Measurements from ENCODE around the gene UBL4A.
A peak's percentile ranks its signal among the peaks of the same experiment; 100 is the strongest.

The UBL4A gene

DNA sequence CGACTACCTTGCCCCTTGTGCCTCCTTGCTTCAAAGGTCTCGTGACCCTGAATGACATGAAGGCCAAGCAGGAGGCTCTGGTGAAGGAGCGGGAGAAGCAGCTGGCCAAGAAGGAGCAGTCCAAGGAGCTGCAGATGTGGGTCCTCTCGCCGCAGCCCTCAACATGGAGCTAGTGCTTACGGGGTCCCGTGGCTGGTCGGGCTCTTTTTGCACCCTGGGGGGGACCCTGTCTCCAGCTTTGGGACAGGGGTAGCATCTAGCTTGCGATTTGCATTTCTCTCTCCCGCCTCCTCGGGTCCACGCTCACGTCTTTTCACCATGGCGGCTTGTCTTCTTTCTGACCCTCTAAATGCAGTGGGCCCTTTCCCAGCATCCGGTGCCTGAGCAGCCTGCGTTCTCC is 40.6 kb downstream of the UBL4A start:
- H3K36me3 ChIP-seq (ENCODE audit: control insufficient read depth, insufficient read depth, low read length): peaks cover 22% of the 10 kb centered on the region
- peaks cover 9% of the 10 kb centered on the region for H3K4me1 ChIP-seq (ENCODE audit: control insufficient read depth, insufficient read depth, low read length)
- H3K27me3 ChIP-seq (ENCODE audit: control insufficient read depth, insufficient read depth, low read length): no peaks in the 10 kb centered on the region
- no peak overlapping the region for H3K27ac ChIP-seq (ENCODE audit: low read depth, low read length)
- H3K9ac ChIP-seq (ENCODE audit: low read length): no peak overlapping the region
- no peak overlapping the region for H3K4me3 ChIP-seq (ENCODE audit: low read length)

DNA sequence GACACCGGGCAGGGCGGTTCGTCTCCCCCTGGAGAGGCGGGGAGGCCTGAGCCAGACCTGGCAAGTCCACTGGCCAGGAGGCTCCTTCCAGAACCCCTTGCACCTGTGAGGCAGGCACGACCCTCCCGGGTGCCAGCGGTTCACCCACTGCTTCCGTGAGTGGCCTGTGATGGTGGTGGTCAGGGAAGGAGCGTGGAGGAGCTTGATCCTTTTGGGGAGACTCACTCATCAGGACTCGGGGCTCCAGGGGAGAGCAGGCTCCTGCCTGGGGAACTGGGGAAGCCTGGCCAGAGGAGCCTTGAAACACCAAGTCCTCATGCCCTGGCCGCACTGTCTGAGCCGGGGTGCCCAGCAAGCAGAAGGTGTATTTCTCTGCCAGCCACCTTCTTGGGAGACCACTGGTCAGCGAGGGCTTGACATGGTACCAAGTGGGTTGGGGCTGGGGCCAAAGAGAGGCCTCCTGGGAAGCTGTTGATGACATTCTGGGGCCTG is 41.6 kb downstream of the UBL4A start:
- H3K4me1 ChIP-seq (ENCODE audit: control insufficient read depth, insufficient read depth, low read length): peaks cover 9% of the 10 kb centered on the region
- no peaks in the 10 kb centered on the region for H3K27me3 ChIP-seq (ENCODE audit: control insufficient read depth, insufficient read depth, low read length)
- peak overlapping the region; percentile 65 for H3K4me3 ChIP-seq (ENCODE audit: low read length)
- H3K27ac ChIP-seq (ENCODE audit: low read depth, low read length): no peak overlapping the region
- peaks cover 22% of the 10 kb centered on the region for H3K36me3 ChIP-seq (ENCODE audit: control insufficient read depth, insufficient read depth, low read length)
- H3K9ac ChIP-seq (ENCODE audit: low read length): peak overlapping the region; percentile 35

DNA sequence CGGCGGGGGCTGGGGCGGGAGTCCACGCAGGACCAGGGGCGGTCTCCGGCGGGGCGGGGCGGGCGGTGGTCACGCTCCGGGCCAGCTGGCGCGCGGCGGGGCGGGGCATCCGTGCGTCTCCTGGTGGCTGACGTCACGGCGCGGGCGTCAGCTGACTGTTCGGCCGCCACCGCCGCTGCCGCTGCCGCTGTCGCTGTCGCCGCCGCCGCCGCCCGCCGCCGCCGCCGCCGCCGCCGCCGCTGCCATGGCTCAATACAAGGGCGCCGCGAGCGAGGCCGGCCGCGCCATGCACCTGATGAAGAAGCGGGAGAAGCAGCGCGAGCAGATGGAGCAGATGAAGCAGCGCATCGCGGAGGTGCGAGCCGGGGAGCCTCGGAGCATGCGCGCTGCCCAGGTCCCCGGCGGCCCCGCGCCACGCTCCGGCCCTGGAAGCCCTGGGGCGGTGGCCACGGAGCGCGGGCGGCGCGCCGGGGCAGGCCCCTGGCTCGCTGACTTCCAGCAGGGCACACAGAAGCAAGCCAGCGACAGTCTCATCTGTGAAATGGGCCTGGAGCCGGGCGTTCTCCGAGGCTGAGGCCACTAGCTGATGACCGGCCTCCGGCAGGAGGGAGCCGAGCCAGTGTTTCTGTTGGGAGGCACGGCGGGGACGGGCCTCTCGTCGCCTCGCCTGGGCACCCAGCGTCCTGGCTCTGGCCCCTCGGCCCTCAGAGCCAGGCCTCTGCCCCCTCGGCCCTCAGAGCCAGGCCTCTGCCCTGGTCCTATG is 42.2 kb downstream of the UBL4A start, which contains the start of gene FAM50A:
FAM50A (plus strand) TSS at position 150 of the 763 bp plus-strand sequence; CDS start at position 245, 95 bp downstream.
- peaks cover 19% of the 10 kb centered on the region for H3K36me3 ChIP-seq (ENCODE audit: control insufficient read depth, insufficient read depth, low read length)
- H3K4me3 ChIP-seq (ENCODE audit: low read length): peak within 1 kb of the TSS; percentile 65
- H3K27me3 ChIP-seq (ENCODE audit: control insufficient read depth, insufficient read depth, low read length): no peaks in the 10 kb centered on the region
- peak within 1 kb of the TSS; percentile 35 for H3K9ac ChIP-seq (ENCODE audit: low read length)
- peak within 1 kb of the TSS; percentile 59 for H3K27ac ChIP-seq (ENCODE audit: low read depth, low read length)
- H3K4me1 ChIP-seq (ENCODE audit: control insufficient read depth, insufficient read depth, low read length): peaks cover 9% of the 10 kb centered on the region

DNA sequence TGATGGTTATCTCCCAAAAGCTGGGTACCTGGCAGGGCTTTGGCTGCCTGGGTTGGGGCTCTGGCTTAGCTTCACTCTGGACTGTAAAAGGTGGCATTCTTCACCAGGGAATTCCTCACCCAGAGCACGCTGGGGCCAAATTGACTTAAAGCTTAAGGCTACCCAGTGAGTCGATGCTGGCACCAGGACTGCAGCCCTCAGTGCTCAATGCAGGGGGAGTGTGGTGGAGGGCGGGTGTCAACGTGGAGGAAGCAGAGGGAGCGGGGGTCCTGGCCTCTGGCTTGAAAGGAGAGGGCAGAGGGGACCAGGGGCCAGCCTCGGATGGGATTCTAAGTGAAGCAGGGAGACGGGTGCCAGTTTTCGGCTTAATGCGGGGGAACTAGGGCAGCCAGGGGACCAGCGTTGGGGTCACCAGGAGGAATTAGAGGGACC is 42.9 kb downstream of the UBL4A start:
- Histone ChIP-seq H3K9ac (ENCODE audit: low read length) (no peak overlapping the region), H3K4me1 (ENCODE audit: control insufficient read depth, insufficient read depth, low read length) (peaks cover 11% of the 10 kb centered on the region), H3K27ac (ENCODE audit: low read depth, low read length) (peak overlapping the region; percentile 33), H3K4me3 (ENCODE audit: low read length) (peak overlapping the region; percentile 35), H3K27me3 (ENCODE audit: control insufficient read depth, insufficient read depth, low read length) (no peaks in the 10 kb centered on the region), H3K36me3 (ENCODE audit: control insufficient read depth, insufficient read depth, low read length) (peaks cover 15% of the 10 kb centered on the region)

DNA sequence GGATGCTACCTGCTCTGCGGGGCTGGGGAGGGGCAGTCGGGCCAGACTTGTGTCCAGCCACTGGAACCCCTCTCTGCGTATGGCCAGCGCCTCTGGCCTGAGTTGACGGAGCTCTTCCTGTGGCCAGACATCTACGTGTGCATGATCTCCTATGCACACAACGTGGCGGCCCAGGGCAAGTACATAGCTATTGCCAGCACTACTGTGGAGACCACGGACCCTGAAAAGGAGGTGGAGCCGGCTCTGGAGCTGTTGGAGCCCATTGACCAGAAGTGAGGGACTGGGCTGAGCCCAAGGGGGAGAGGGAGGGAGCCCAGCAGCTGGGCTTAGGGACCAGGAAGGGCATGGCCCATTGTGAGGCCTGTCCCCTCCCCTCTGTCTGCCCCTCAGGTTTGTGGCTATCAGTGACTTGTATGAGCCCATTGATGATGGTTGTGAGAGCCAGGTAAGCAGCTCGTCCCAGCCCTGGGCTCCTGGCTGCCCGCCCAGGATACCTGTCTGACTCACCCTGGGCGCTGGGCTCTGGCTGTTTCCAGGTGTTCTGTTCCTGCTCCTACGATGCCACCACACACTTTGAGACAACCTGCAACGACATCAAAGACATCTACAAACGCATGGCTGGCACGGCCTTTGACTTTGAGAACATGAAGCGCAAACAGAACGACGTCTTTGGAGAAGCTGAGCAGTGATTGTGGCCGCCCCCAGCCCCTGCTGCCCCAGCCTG is 44.3 kb downstream of the UBL4A start:
- Histone ChIP-seq H3K4me3 (ENCODE audit: low read length) (no peak overlapping the region), H3K27me3 (ENCODE audit: control insufficient read depth, insufficient read depth, low read length) (no peaks in the 10 kb centered on the region), H3K4me1 (ENCODE audit: control insufficient read depth, insufficient read depth, low read length) (peaks cover 14% of the 10 kb centered on the region), H3K36me3 (ENCODE audit: control insufficient read depth, insufficient read depth, low read length) (peaks cover 13% of the 10 kb centered on the region), H3K9ac (ENCODE audit: low read length) (no peak overlapping the region), H3K27ac (ENCODE audit: low read depth, low read length) (no peak overlapping the region)

DNA sequence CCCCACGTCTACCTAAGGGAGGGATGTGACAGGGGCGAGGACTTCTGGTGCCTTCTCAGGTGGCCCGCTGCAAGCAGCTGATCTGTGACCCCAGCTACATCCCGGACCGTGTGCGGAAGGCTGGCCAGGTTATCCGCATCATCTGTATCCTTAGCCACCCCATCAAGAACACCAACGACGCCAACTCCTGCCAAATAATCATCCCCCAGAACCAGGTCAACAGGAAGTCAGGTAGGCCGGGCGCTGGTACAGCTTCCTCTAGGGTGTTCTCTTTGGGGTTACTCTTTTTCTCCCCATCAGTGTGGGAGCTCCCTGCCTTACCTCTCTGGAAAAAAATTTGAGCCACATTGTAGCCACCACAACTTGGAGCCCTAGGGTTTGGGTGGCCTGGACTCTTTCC is 44.9 kb downstream of the UBL4A start:
- no peaks in the 10 kb centered on the region for H3K27me3 ChIP-seq (ENCODE audit: control insufficient read depth, insufficient read depth, low read length)
- no peak overlapping the region for H3K9ac ChIP-seq (ENCODE audit: low read length)
- no peak overlapping the region for H3K4me3 ChIP-seq (ENCODE audit: low read length)
- no peak overlapping the region for H3K27ac ChIP-seq (ENCODE audit: low read depth, low read length)
- peaks cover 8% of the 10 kb centered on the region for H3K36me3 ChIP-seq (ENCODE audit: control insufficient read depth, insufficient read depth, low read length)
- peaks cover 14% of the 10 kb centered on the region for H3K4me1 ChIP-seq (ENCODE audit: control insufficient read depth, insufficient read depth, low read length)

DNA sequence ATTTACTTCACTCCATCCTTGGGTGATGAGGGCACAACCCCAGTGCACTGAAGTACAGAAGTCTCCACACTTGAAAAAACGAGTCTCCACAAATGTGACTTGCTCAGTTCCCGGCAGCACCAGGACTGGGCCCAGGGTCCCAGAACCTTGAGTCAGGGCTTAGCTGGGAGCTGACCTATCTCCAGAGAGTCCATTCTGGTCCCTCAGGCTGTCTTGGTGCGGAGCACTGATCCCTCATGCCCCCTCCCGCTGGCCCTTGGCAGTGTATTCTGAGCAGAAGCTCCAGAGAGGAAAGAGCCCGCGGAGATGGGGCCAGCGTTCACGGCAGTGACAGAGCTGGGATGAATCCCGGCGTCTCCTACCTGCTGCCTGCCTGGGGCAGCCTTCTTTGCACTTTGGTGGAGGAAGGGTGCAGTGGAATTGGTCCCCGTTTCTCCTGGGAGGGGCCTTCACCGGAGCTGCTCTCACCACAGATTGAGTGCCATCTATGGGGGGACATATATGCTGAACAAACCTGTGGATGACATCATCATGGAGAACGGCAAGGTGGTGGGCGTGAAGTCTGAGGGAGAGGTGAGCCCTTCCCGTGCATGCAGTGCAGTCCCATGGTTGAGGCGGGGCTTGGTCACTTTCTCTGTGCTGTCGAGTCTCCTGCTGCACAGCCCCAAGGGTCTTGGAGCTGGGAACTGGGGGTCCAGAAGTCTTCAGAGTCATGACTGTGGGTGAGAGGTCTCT is 45.6 kb downstream of the UBL4A start:
- no peak overlapping the region for H3K27ac ChIP-seq (ENCODE audit: low read depth, low read length)
- no peak overlapping the region for H3K4me3 ChIP-seq (ENCODE audit: low read length)
- H3K9ac ChIP-seq (ENCODE audit: low read length): no peak overlapping the region
- no peaks in the 10 kb centered on the region for H3K27me3 ChIP-seq (ENCODE audit: control insufficient read depth, insufficient read depth, low read length)
- peaks cover 14% of the 10 kb centered on the region for H3K4me1 ChIP-seq (ENCODE audit: control insufficient read depth, insufficient read depth, low read length)
- H3K36me3 ChIP-seq (ENCODE audit: control insufficient read depth, insufficient read depth, low read length): peaks cover 8% of the 10 kb centered on the region

DNA sequence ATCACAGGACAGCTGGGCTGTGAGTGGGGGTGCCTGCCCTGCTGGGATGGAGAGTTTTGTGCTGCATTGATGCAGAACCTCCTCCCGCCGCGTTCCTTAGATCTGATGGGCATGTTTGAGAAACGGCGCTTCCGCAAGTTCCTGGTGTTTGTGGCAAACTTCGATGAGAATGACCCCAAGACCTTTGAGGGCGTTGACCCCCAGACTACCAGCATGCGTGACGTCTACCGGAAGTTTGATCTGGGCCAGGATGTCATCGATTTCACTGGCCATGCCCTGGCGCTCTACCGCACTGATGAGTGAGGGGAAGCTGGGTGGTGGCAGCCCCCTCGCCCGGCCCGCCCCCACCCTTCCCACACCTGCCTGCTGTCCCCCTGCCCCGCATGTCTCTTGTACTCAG is 46.6 kb downstream of the UBL4A start:
- H3K4me3 ChIP-seq (ENCODE audit: low read length): no peak overlapping the region

DNA sequence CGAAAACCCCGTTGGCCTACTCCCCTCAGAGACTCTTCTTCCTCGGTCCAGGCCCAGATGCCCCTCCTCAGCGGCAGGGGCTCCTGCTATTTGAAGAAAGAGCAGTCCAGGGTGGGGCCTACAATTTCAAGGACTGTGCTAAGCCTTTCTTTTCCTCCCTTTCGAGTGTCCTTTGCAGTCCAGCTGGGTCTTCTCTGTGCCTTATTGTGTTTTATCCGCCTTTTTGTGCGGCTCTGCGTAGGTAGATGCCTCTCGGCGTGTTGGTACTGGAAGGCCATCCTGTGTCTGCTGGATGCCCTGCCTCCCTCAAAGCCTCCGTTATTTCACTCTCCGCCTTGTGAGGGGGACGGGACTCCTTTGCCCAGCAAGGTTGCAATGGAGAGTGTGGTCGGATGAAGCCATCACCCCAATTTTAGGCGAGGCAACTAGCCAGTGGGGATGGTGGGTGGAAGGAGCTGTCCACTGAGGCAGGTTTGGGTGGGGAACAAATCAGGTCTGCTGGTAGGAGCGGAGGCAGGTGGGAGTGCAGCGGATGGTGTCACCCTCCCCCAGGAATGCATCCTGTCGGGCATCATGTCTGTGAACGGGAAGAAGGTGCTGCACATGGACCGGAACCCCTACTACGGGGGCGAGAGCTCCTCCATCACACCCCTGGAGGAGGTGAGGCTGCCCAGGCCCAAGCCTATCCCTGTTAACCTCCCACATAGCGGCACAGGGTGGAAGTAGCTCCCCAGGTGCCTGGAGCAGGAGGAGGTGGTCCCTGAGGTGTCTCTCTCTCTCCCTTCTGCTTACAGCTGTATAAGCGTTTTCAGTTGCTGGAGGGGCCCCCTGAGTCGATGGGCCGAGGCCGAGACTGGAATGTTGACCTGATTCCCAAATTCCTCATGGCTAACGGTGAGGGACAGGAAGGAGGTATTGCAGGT is 48.2 kb downstream of the UBL4A start:
- Histone ChIP-seq H3K27me3 (ENCODE audit: control insufficient read depth, insufficient read depth, low read length) (no peaks in the 10 kb centered on the region), H3K36me3 (ENCODE audit: control insufficient read depth, insufficient read depth, low read length) (peaks cover 13% of the 10 kb centered on the region), H3K4me3 (ENCODE audit: low read length) (peak overlapping the region; percentile 74), H3K9ac (ENCODE audit: low read length) (peak overlapping the region; percentile 78), H3K4me1 (ENCODE audit: control insufficient read depth, insufficient read depth, low read length) (peaks cover 5% of the 10 kb centered on the region), H3K27ac (ENCODE audit: low read depth, low read length) (no peak overlapping the region)

More for the DNA sequence above, 46.6 kb downstream of the UBL4A start:
- no peak overlapping the region for H3K9ac ChIP-seq (ENCODE audit: low read length)
- peaks cover 8% of the 10 kb centered on the region for H3K36me3 ChIP-seq (ENCODE audit: control insufficient read depth, insufficient read depth, low read length)
- peaks cover 7% of the 10 kb centered on the region for H3K4me1 ChIP-seq (ENCODE audit: control insufficient read depth, insufficient read depth, low read length)
- no peak overlapping the region for H3K27ac ChIP-seq (ENCODE audit: low read depth, low read length)
- H3K27me3 ChIP-seq (ENCODE audit: control insufficient read depth, insufficient read depth, low read length): no peaks in the 10 kb centered on the region

DNA sequence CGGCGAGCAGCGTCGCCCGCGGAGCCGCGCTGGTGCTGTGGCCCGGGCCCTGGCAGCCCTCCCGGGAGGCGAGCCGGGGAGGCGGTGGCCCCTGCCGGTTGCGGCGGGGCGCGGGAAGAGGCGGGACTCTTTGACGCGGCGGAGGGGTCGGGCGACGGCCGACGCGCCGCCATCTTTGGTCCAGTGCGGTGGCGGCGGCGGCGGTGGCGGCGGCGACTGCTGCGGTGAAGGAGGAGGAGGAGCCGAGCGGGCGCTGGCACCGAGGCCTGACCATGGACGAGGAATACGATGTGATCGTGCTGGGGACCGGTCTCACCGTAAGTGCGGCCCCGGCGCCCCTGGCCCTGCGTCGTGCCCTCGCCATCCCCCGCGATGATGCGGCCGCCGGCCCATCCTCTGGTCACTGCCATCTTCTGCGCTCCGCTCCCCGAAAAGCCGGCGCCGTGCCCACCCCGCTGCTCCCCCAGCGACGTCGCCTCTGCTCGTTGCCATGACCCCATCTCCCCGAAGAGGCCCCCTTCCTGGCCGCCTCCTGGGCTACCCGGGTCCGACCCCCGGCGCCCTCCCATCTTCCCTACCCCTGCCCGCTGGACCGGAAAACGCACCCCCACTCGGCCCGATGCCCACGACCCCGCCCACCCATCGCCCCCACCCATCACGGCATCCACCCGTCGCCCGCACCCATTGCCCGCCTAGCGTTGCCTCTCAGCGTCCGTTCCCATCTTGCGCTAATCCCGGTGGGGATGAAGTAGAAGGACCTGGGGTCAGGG is 49.2 kb downstream of the UBL4A start, which contains the start of gene GDI1:
GDI1 (plus strand) TSS at position 172 of the 770 bp plus-strand sequence; CDS start at position 273, 101 bp downstream.
- H3K4me3 ChIP-seq (ENCODE audit: low read length): peak within 1 kb of the TSS; percentile 74
- H3K27ac ChIP-seq (ENCODE audit: low read depth, low read length): peak within 1 kb of the TSS; percentile 85
- H3K9ac ChIP-seq (ENCODE audit: low read length): peak within 1 kb of the TSS; percentile 78
- no peaks in the 10 kb centered on the region for H3K27me3 ChIP-seq (ENCODE audit: control insufficient read depth, insufficient read depth, low read length)
- H3K36me3 ChIP-seq (ENCODE audit: control insufficient read depth, insufficient read depth, low read length): peaks cover 17% of the 10 kb centered on the region
- H3K4me1 ChIP-seq (ENCODE audit: control insufficient read depth, insufficient read depth, low read length): peaks cover 5% of the 10 kb centered on the region
